Stimulated activated CD8-positive, alpha-beta memory T cell treated with anti-CD3 and anti-CD28 coated beads, Interleukin-2, amount 100 ng/mL, for 48 hours (primary cell): Measurements from ENCODE around the gene AADAT.
"Not testable (repeated sequence)": the region's sequence is repeated elsewhere in the genome, so short reads cannot be mapped to it uniquely, and the experiment has no call there.

ENCODE experiments used
- DNase-seq, 2 donors: peaks; one replicate each; pipeline ENCODE4 v3.0.0-alpha.2; 2020; ENCODE audit warnings: low read depth in 2 of 2

Gene AADAT

DNA sequence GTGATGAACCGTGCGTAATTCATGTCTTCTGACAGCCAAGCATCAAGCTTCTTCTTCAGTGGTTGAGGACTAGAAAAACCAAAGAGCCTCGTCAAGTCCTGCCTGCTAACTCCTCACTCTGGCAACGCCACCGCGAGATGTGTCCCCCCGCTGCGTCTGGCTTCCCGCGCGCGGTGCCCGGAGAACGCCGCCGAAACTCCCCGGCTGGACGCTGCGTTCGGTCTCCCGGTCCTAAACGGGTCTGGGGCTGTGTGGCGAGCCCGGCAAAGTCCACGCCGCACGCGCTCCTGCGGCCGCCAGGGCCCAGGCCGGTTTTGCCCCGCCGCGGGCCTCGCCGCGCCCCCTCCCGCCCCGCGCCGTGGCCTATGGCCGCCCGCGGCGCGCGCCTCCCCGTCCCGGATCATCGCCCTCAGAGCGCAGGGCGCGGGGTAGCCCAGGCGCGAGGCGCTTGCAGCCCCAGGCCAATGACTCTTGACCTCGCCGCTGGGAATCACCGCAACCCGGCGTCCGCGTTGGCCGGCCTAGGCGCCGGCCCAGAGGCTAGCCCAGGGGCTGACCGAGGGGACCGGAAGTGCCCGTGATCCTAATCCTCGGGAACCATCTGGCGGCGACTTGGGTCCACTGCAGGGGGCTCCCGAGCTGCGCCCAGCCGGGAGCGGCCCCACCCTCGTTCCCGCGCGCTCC lies at the start of gene AADAT:
Gene AADAT (minus strand): TSS at position 289 of the 684 bp plus-strand sequence. CDS start 266 bp downstream, at position 23.
- peak; percentile 7 to 8 for DNase-seq

- DNase-seq, result peak; percentile 43 to 57
Observed at GRCh38 chr4:170138580-170139194, 48.9 kb upstream of the AADAT start.

DNA sequence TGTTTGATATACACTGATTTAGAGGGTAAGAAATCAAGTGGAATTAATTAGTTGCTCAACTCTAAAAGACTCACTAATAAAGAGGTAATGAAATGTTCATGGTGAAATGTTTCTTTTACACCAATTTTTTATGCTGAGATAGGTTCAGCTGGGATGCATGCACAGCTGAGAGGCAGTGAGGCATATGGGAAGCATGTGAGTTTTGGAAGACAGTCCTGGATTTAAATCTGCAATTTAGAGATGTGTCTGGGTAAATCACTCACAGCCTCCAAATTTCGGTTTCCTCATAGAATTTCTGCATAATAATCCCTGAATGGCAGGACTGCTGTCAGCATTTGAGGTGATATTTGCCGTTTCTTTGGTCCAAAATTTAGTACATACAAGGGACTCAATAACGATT lies 48.2 kb upstream of the AADAT start:
- no peak for DNase-seq

DNA sequence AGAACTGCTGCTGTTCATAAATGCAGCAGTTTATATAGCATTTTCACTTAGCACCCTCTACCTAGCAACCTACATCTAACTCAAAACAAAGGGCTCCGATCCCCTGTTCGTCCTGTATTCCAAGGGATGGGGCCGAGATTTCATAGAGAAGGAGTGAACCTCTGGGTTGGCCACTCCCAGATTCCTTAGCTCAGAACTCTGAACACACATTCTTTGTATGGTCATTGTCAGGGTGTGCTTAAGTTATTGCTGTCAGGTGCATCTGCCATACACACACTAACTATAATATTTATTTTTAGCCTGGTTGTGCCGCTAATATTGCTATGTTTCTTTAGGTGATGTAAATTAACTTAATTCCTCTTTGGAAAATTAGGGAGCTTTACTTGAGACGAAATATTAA lies 47.7 kb upstream of the AADAT start:
- DNase-seq, result no peak

DNA sequence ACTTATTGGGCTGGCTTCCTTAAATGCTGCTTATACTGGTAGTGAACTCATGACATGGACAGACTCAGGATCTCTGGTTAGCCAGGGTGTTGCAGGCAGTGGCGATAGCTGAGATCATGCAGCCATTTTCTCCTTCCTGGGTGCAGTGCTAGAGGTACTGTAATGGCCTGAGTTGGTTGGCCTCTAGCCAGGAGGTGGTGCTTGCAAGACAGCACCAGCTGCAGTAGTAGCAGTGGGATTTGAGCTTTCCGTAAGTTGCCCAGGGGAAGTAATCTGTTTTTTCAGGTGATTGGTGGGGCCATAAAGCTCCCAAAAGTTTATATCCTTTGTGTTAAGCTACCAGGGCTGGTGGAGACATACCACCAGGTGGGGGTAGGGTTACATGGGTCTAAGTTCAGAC lies 45.1 kb upstream of the AADAT start:
- DNase-seq, result no peak

GRCh38 chr4:170128219-170128804 lies 38.6 kb upstream of the AADAT start:
- DNase-seq, result no peak

GRCh38 chr4:170127758-170128157 lies 38.0 kb upstream of the AADAT start:
- DNase-seq, result no peak

- DNase-seq, result no peak
Observed at GRCh38 chr4:170124406-170124805, 34.6 kb upstream of the AADAT start.

DNA sequence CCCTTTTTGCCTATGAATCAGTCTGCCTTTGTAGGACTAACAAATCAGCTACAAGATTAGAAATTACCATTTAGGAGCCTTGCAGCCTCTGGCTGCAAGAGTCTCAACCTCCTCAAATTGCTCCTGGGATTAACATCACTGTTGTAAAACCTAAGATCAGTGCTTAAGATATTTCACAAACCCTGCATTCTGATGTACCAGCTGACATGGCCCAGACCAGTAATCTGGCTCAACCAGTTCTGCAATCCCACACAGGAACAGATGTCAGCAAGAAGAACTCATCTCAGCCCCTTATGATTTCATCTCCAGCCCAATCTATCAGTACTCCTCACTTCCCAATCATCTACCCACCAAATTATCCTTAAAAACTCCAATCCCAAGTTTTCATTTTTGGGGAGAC lies 32.5 kb upstream of the AADAT start:
- no peak for DNase-seq

DNA sequence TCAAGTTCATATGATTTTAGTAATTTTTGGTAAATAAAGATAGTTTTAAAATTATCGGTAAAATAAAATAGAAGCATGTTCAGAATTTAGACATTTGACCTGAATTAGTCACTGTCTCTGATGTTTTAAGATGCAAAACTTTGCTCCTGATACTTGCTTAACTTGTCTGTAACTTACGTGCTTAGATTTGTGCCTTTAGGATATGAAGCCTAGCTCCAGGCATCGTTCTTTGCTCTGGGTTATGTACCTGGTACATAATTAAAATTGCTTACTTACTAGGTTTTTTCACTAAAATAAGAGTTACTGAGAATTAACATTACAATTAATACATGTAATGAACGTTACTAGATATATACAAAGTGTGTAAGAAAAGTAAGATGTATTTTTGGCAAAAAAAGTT lies 24.9 kb upstream of the AADAT start:
- no peak for DNase-seq

- DNase-seq, result not testable (repeated sequence)
Observed at GRCh38 chr4:170114183-170114582, 24.4 kb upstream of the AADAT start.

- no peak for DNase-seq
Observed at GRCh38 chr4:170111546-170111945, 21.8 kb upstream of the AADAT start.

DNA sequence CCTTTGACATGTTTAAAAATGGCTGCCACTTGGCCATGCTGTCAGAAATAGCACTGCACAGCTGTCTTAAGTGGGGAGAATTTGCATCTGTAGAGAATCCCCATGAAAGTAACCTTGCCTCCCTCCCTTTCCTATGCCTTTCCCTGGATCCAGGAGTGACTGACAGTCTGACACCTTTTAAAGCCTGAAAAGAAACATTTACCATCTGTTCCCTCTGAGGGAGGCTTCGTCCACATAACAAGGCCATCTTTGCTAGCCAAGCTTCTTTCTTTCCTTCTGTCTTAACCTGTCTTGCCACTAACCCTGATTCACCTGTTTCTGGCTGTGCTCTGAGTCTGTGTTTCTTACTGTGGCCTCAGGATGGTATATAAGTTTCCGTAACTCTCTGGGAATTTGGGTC lies 21.3 kb upstream of the AADAT start:
- no peak for DNase-seq

DNA sequence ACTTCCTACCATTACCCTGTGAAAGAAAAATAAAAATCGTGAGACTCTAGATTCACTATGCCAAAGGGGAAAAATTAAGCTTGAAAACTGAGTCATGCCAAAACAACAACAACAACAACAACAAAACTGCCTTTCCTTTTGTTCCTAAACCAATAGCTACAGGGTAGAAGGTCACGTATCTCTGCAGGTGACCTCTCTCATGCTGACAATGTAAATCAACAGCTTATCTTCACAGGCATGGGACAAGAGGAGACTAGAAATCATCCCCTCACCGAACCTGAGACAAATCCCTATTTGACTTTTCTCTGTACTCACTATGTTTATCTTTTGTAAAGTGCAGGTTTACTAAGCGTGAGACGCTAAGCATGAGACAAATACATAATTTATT lies 20.5 kb upstream of the AADAT start:
- no peak for DNase-seq

GRCh38 chr4:170109586-170110284 lies 20.0 kb upstream of the AADAT start:
- DNase-seq, result no peak

GRCh38 chr4:170106900-170107299 lies 17.1 kb upstream of the AADAT start:
- no peak for DNase-seq

DNA sequence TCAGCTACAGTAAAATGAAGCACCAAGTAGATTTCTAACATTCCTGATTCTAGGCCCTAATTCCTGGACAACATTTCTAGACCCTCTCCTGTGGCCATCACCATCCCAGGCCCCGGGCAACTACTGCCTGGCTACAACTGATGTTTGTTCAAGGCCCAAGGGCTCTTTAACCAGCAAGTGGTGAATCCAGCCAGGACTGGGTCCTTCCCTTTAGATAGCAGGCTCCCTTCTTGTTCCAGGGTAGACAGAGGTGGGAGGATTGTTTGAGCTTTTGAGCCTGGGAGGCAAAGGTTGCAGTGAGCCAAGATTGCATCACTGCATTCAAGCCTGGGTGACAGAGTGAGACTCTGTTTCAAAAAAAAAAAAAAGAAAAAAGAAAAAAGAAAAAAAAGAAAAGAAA lies 12.7 kb upstream of the AADAT start:
- no peak for DNase-seq

DNA sequence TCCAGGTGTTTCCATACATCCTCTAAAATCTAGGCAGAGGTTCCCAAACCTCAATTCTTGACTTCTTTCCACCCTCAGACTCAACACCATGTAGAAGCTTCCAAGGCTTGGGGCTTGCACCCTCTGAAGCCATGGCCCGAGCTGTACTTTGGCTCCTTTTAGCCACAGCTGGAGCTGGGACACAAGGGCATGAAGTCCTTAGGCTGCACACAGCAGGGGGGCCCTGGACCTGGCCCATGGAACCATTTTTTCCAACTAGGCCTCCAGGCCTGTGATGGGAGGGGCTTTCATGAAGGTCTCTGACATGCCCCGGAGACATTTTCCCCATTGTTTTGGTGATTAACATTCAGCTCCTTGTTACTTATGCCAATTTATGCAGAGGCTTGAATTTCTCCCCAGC lies 8.4 kb upstream of the AADAT start:
- not testable (repeated sequence) for DNase-seq

GRCh38 chr4:170097681-170098080 lies 7.9 kb upstream of the AADAT start:
- no peak for DNase-seq

GRCh38 chr4:170093973-170094535 lies 4.3 kb upstream of the AADAT start:
- DNase-seq, result no peak

GRCh38 chr4:170091069-170091696 lies 1.4 kb upstream of the AADAT start:
- no peak for DNase-seq
